Ovary (tissue), 9 donors: ENCODE measurements around the gene C20orf202. TPM values are rescaled to one million over a fixed set of nuclear protein-coding genes. Genes with fewer than 3 reads are reported as not detected.

Source experiments
- DNase-seq, 5 donors: peaks; one replicate each; pipeline ENCODE4 v3.0.0-alpha.2; 2019 to 2020
- H3K27ac ChIP-seq, 2 donors: fragments of 200-600 bp; one replicate each; pipeline versions ENCODE4 v1.5.1 to v1.8.0; 2019 to 2022
- H3K27me3 ChIP-seq: fragments of 200-600 bp; one replicate; pipeline ENCODE4 v1.8.0; 2022
- H3K36me3 ChIP-seq: fragments of 200-600 bp; sonication (generic); one replicate; pipeline ENCODE4 v1.5.1; 2019
- H3K4me1 ChIP-seq: one replicate; pipeline ENCODE4 v1.8.1; 2013; ENCODE audit warnings: mild to moderate bottlenecking, moderate library complexity; ENCODE audit not compliant: insufficient read depth
- H3K4me3 ChIP-seq: fragments of 200-600 bp; sonication (generic); one replicate; pipeline ENCODE4 v1.5.1; 2017
- H3K9me3 ChIP-seq, 2 donors: fragments of 200-600 bp in 1 of 2; sonication (generic) in 1 of 2; one replicate each; pipeline versions ENCODE4 v1.5.1 to v1.8.1; 2013 to 2019; ENCODE audit warnings: mild to moderate bottlenecking in 1 of 2, moderate library complexity in 1 of 2
- EP300 ChIP-seq: sonication (generic); formaldehyde crosslinking; IDR thresholded peaks from one replicate; pipeline ENCODE4 v1.6.1; 2017; ENCODE audit warnings: antibody characterized with exemption
- POLR2A ChIP-seq: fragments of 450-650 bp; IDR thresholded peaks from one replicate; pipeline ENCODE4 v1.6.1; 2017; ENCODE audit warnings: antibody characterized with exemption, mild to moderate bottlenecking, moderate library complexity
- WGBS, 3 donors: extraction: QIAGEN DNeasy Blood & Tissue Kit in 1 of 3; methylation state at CpG; one replicate each; pipeline versions ENCODE4 v1.1.5 to v1.1.7; 2013 to 2017; 5-methylcytosine and 5-hydroxymethylcytosine counted together
- intact Hi-C, 4 donors: fragments of 100-400 bp; cut with DNase I; formaldehyde crosslinking; loops; one replicate each; pipeline versions ENCODE4 v1.11.0 to v1.15.1; 2022 to 2023
- polyA plus RNA-seq, 2 donors: library from polyadenylated mRNA; stranded (reverse); fragments of 200-250 nt in 1 of 2; fragments of 350-450 nt in 1 of 2; fragmentation: Illumina TruSeq in 1 of 2; extraction: RNeasy Lipid Tissue Mini Kit (QIAGEN cat#74804) in 1 of 2; gene quantifications; one replicate each; pipeline ENCODE4 v1.2.3, GENCODE V29; 2013 to 2014
- total RNA-seq, 7 donors: library from RNA; depleted of rRNA in 2 of 7; stranded (reverse); fragments of >200 nt in 2 of 7; fragmentation: NEBNext Ultra II Directional in 3 of 7; extraction: Animal tissue kit (Norgen Biotek cat#: 25700) in 3 of 7; gene quantifications; one replicate each; pipeline versions ENCODE4 v1.1.0 to v1.2.4, GENCODE V29; 2016 to 2023
- TF ChIP-seq, protein P1 (sequence below), 3 donors: fragments of 450-650 bp in 2 of 3; fragments of 200-600 bp in 1 of 3; IDR thresholded peaks; one replicate each; pipeline versions ENCODE4 v1.5.1 to v1.8.0; 2016 to 2022; ENCODE audit warnings: antibody characterized with exemption in 3 of 3, mild to moderate bottlenecking in 1 of 3
- donor health status: DM: no; HTN: no; CAD: no; lungs with moderate emphysema.
- donor health status: DM: no; HTN: no; CAD: no.
- donor health status: Bipolar disorder and iron deficiency.
- donor health status: DM: yes; HTN: yes; CAD: no.
- donor health status: DM: no; HTN: no; CAD: no.
- donor health status: DM: yes; HTN: yes; CAD: no.

Gene C20orf202
- total and polyA plus RNA-seq, 9 donors = 0.18 to 0.58 (median 0.29) TPM; not detected in 1

DNA sequence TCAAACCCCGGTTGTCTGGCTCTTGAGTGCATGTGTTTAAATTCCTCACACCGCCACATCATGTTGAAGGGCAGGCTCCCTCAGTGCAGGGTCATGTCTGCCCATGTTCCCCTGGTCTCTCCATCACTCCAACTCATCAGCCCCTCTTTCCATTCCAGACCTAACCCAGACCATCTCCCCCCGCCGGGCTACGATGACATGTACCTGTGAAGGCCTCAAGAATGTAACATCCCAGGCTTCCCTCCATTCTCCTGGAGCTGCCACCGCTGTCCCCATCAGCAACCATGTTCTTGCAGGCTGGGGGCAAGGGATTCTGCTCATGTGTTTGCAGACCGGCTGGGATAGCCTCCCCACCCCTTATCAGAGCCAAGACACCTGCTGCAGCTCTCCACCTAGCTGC lies 38.4 kb upstream of the C20orf202 start:
- no peaks in the 10 kb centered on the region for H3K27me3 ChIP-seq
- 86 to 94% (median 88%) methylated on average over 7 of the region's 7 CpGs for WGBS, 3 donors
- no peaks in the 10 kb centered on the region for H3K36me3 ChIP-seq
- H3K27ac ChIP-seq = no peak overlapping the region
- no peaks in the 10 kb centered on the region for H3K9me3 ChIP-seq
- DNase-seq = no peak
- H3K4me3 ChIP-seq = no peak overlapping the region
- no peaks in the 10 kb centered on the region for H3K4me1 ChIP-seq
- TF ChIP-seq POLR2A (no peak), EP300 (no peak)
- TF ChIP-seq, protein P1, sequence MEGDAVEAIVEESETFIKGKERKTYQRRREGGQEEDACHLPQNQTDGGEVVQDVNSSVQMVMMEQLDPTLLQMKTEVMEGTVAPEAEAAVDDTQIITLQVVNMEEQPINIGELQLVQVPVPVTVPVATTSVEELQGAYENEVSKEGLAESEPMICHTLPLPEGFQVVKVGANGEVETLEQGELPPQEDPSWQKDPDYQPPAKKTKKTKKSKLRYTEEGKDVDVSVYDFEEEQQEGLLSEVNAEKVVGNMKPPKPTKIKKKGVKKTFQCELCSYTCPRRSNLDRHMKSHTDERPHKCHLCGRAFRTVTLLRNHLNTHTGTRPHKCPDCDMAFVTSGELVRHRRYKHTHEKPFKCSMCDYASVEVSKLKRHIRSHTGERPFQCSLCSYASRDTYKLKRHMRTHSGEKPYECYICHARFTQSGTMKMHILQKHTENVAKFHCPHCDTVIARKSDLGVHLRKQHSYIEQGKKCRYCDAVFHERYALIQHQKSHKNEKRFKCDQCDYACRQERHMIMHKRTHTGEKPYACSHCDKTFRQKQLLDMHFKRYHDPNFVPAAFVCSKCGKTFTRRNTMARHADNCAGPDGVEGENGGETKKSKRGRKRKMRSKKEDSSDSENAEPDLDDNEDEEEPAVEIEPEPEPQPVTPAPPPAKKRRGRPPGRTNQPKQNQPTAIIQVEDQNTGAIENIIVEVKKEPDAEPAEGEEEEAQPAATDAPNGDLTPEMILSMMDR (IDR thresholded peaks at IDR 0.05) = no peak
- intact Hi-C loops = loop anchor here in 1 of 4 donors (5.0 kb wide), 1 partner anchor 77 kb away; no protein-coding TSS in a partner anchor

DNA sequence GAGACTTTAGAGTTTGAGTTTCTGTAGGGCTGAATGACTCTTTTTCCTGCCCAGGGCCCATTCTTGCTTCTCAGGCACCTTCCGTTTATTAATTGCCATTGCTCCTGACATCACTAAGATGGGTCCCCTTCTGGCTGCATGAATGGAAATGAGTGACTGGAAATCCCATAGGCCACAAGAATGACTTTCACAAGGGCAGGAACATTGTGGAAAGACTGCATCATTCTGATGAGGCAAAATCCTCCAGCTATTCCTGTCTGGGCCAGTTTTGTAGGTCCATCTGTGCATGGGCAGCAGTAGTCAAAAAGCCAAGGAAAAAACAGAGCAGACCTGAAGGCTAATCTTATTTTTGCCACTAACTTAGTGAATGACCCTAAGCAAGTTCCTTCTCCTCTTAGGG lies 37.7 kb upstream of the C20orf202 start:
- TF ChIP-seq, protein P1 (IDR thresholded peaks at IDR 0.05) = no peak
- TF ChIP-seq POLR2A (no peak), EP300 (no peak)
- no peak overlapping the region for H3K4me3 ChIP-seq
- no peaks in the 10 kb centered on the region for H3K36me3 ChIP-seq
- H3K27me3 ChIP-seq = no peaks in the 10 kb centered on the region
- no peak overlapping the region for H3K27ac ChIP-seq
- no peak for DNase-seq
- intact Hi-C loops = no loop called here
- H3K4me1 ChIP-seq = no peaks in the 10 kb centered on the region
- no peaks in the 10 kb centered on the region for H3K9me3 ChIP-seq
- WGBS, 3 donors = 88 to 95% (median 94%) methylated on average over 1 of the region's 1 CpG

DNA sequence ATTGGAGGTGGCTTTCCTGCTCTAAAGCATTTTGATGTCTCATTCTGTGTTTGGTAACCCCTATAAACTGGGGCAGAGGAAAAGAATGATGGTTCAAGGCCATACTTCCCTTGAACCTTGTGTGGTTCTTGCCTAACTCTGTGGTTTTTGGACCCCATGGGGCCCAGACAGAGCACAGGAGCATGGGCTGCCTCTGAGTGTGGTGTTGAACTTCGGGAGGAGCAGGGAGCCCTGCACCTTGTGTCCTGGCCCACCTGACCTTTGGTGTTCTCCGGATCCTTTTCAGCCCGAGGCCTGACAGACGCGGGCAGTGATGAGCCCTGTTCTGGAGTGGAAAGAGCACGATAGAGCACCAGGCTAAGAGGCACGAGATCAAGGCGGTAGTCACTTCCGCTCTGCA lies 37.3 kb upstream of the C20orf202 start:
- 95 to 96% (median 95%) methylated on average over 9 of the region's 9 CpGs for WGBS, 3 donors
- H3K4me1 ChIP-seq = no peaks in the 10 kb centered on the region
- TF ChIP-seq POLR2A = no peak
- no peak for TF ChIP-seq EP300
- TF ChIP-seq, protein P1 (IDR thresholded peaks at IDR 0.05) = no peak

DNA sequence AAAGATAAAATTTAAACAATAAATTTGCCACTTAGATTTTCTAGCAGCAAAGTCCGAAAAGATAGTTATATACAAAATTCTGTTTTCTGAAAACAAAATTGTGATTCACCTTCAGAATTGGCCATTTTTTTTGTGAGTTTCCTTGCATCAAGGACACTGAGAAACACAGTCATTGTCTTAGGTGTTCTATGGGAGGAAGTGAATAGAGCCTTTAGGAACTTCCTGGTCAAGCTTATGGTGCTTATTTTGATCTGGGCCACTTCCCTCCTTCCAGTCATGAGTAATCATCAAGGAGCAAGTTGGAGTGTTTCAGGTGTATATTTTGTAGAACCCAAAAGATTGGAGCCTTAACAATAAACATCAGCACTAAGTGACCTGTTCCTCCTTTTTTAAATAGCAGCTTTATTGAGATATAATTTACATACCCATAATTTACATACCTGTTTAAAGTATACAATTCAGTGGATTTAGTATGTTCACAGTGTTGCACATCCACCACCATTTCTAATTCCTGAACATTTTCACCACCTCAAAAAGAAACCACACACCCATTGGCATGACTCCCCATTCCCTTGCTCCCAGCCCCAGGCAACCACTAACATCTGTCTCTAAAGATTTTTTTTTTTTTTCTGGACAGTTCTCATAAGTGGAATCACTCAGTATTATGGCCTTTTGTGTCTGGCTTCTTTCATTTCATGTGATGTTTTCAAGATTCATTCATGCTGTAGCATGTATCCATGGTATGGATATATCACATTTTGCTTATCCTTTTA lies 36.1 kb upstream of the C20orf202 start:
- Histone ChIP-seq H3K4me1 (no peaks in the 10 kb centered on the region), H3K9me3 (no peaks in the 10 kb centered on the region), H3K4me3 (no peak overlapping the region), H3K27me3 (no peaks in the 10 kb centered on the region), H3K27ac (no peak overlapping the region), H3K36me3 (no peaks in the 10 kb centered on the region)
- WGBS, 3 donors = 91 to 94% (median 92%) methylated on average over 1 of the region's 1 CpG
- DNase-seq = no peak
- intact Hi-C loops = no loop called here
- TF ChIP-seq POLR2A (no peak), EP300 (no peak)
- TF ChIP-seq, protein P1 (IDR thresholded peaks at IDR 0.05) = no peak

More for the DNA sequence above, 37.3 kb upstream of the C20orf202 start:
- no peak for DNase-seq
- Histone ChIP-seq H3K4me3 (no peak overlapping the region), H3K36me3 (no peaks in the 10 kb centered on the region), H3K9me3 (no peaks in the 10 kb centered on the region), H3K27ac (no peak overlapping the region), H3K27me3 (no peaks in the 10 kb centered on the region)
- intact Hi-C loops = no loop called here
